H1 (cell line): ENCODE data around the gene NFKBIE. TPM values are rescaled to one million over a fixed set of nuclear protein-coding genes. Genes with fewer than 3 reads are reported as not detected.
A peak's percentile ranks its signal among the peaks of the same experiment; 100 is the strongest.

Experiments used
- CTCF ChIA-PET: fragments of 300-600 bp; sonication (Branson Sonifier 250); formaldehyde crosslinking; loops from one replicate; lab custom pipeline; 2021; ENCODE audit not compliant: partially characterized antibody; lab: Charles Lee
- POLR2A ChIA-PET: fragments of 300-600 bp; sonication (Branson Sonifier 250); formaldehyde crosslinking; loops from one replicate; lab custom pipeline; 2021; ENCODE audit warnings: inconsistent platforms; ENCODE audit not compliant: partially characterized antibody; lab: Charles Lee
- DNase-seq, 2 experiments: peaks; one replicate each; pipeline versions ENCODE4 v3.0.0 to v3.0.0-alpha.2; 2010 to 2022; ENCODE audit warnings: low spot score in 2 of 2, low read depth in 1 of 2, mixed read lengths in 1 of 2
- FAIRE-seq: peaks from 2 replicates; lab custom pipeline; 2011; peaks lifted over from hg19 to GRCh38; lab: Jason Lieb, UNC
- H2AFZ ChIP-seq: 2 replicates; pipeline ENCODE4 v1.8.1; 2012; ENCODE audit warnings: low read length, inconsistent platforms
- H2AK5ac ChIP-seq: 2 replicates; pipeline ENCODE4 v1.6.1; 2013; ENCODE audit warnings: low read depth, low read length
- H2BK120ac ChIP-seq: replicated peaks from 2 replicates; pipeline ENCODE3; 2013; ENCODE audit warnings: low read depth, low read length, inconsistent platforms
- H2BK12ac ChIP-seq: 2 replicates; pipeline ENCODE4 v1.6.1; 2013; ENCODE audit warnings: low read depth, low read length
- H2BK15ac ChIP-seq: 2 replicates; pipeline ENCODE4 v1.6.1; 2013; ENCODE audit warnings: low read length
- H2BK20ac ChIP-seq: 2 replicates; pipeline ENCODE4 v1.6.1; 2013; ENCODE audit warnings: low read length
- H2BK5ac ChIP-seq: 2 replicates; pipeline ENCODE4 v1.6.1; 2013; ENCODE audit warnings: low read depth, low read length
- H3K14ac ChIP-seq: 2 replicates; pipeline ENCODE4 v1.6.1; 2013; ENCODE audit warnings: inconsistent platforms; ENCODE audit not compliant: insufficient read length
- H3K18ac ChIP-seq: 2 replicates; pipeline ENCODE4 v1.6.1; 2013; ENCODE audit warnings: low read length; ENCODE audit errors: extremely low read depth
- H3K23ac ChIP-seq: 2 replicates; pipeline ENCODE4 v1.6.1; 2013; ENCODE audit warnings: inconsistent platforms; ENCODE audit not compliant: insufficient read length
- H3K23me2 ChIP-seq: 2 replicates; pipeline ENCODE4 v1.6.1; 2013; ENCODE audit warnings: low read depth, low read length
- H3K27ac ChIP-seq: 2 replicates; pipeline ENCODE4 v1.6.1; 2011; ENCODE audit warnings: low read depth, low read length, inconsistent platforms
- H3K27me3 ChIP-seq, 4 experiments: replicated peaks in 1 of 4; 1 replicate in 1 of 4; 2 replicates in 3 of 4; pipeline versions ENCODE4 v1.6.1 to v1.8.1; 2011 to 2013; ENCODE audit warnings: low read length in 3 of 4, mild to moderate bottlenecking in 3 of 4, inconsistent platforms in 2 of 4, mixed read lengths in 2 of 4, moderate library complexity in 1 of 4; ENCODE audit not compliant: control insufficient read depth in 3 of 4, insufficient read depth in 3 of 4; ENCODE audit errors: extremely low read depth in 1 of 4
- H3K36me3 ChIP-seq, 4 experiments: 2 replicates each; pipeline versions ENCODE4 v1.6.1 to v1.8.1; 2011 to 2013; ENCODE audit warnings: mild to moderate bottlenecking in 4 of 4, low read length in 3 of 4, moderate library complexity in 2 of 4, control low read depth in 1 of 4, inconsistent platforms in 1 of 4; ENCODE audit not compliant: insufficient read depth in 4 of 4, control insufficient read depth in 2 of 4
- H3K4ac ChIP-seq: replicated peaks from 2 replicates; pipeline ENCODE3; 2013; ENCODE audit warnings: low read length, low read depth, mixed read lengths, inconsistent platforms; ENCODE audit not compliant: insufficient read length
- H3K4me1 ChIP-seq, 4 experiments: replicated peaks in 1 of 4; 1 replicate in 1 of 4; 2 replicates in 3 of 4; pipeline versions ENCODE4 v1.6.1 to v1.8.1; 2011 to 2013; ENCODE audit warnings: low read length in 3 of 4, inconsistent platforms in 2 of 4, mixed read lengths in 1 of 4; ENCODE audit not compliant: insufficient read depth in 4 of 4, control insufficient read depth in 3 of 4
- H3K4me2 ChIP-seq, 2 experiments: 2 replicates each; pipeline versions ENCODE4 v1.6.1 to v1.8.1; 2011 to 2013; ENCODE audit warnings: low read depth in 2 of 2, low read length in 2 of 2, control low read depth in 1 of 2, inconsistent platforms in 1 of 2, mild to moderate bottlenecking in 1 of 2; ENCODE audit not compliant: insufficient read depth in 1 of 2
- H3K4me3 ChIP-seq, 4 experiments: fragments of 200-600, 300-600 bp in 1 of 4; sonication (generic), shearing (Covaris generic), sonication (Bioruptor Twin) in 1 of 4; 2 replicates each; pipeline versions ENCODE4 v1.5.1 to v1.8.1; 2011 to 2016; ENCODE audit warnings: low read length in 4 of 4, low read depth in 3 of 4, control low read depth in 2 of 4, inconsistent platforms in 2 of 4, mild to moderate bottlenecking in 2 of 4, mixed read lengths in 1 of 4, moderate library complexity in 1 of 4; ENCODE audit not compliant: insufficient read depth in 2 of 4; ENCODE audit errors: extremely low read depth in 1 of 4
- H3K56ac ChIP-seq: replicated peaks from 2 replicates; pipeline ENCODE3; 2013; ENCODE audit warnings: low read depth, mild to moderate bottlenecking, mixed read lengths, low read length, inconsistent platforms; ENCODE audit not compliant: insufficient read length
- H3K79me1 ChIP-seq: 2 replicates; pipeline ENCODE4 v1.6.1; 2013; ENCODE audit warnings: low read depth, low read length, control low read depth
- H3K79me2 ChIP-seq, 2 experiments: 2 replicates each; pipeline versions ENCODE4 v1.6.1 to v1.8.1; 2012 to 2013; ENCODE audit warnings: low read length in 2 of 2, mild to moderate bottlenecking in 2 of 2, inconsistent platforms in 1 of 2; ENCODE audit not compliant: insufficient read depth in 2 of 2, control insufficient read depth in 1 of 2
- H3K9ac ChIP-seq, 4 experiments: replicated peaks in 1 of 4; 1 replicate in 1 of 4; 2 replicates in 3 of 4; pipeline versions ENCODE4 v1.6.1 to v1.8.1; 2011 to 2013; ENCODE audit warnings: low read depth in 3 of 4, low read length in 3 of 4, control low read depth in 2 of 4, mild to moderate bottlenecking in 2 of 4, moderate library complexity in 2 of 4, inconsistent platforms in 1 of 4; ENCODE audit errors: extremely low read depth in 1 of 4
- H3K9me3 ChIP-seq, 2 experiments: 2 replicates each; pipeline versions ENCODE4 v1.6.1 to v1.8.1; 2012 to 2013; ENCODE audit warnings: mild to moderate bottlenecking in 2 of 2, moderate library complexity in 2 of 2, control low read depth in 1 of 2, inconsistent platforms in 1 of 2, low read depth in 1 of 2, low read length in 1 of 2, mixed read lengths in 1 of 2; ENCODE audit not compliant: insufficient read depth in 2 of 2
- H4K20me1 ChIP-seq, 2 experiments: replicated peaks in 1 of 2; 2 replicates each; pipeline versions ENCODE3 to v1.8.1; 2011 to 2013; ENCODE audit warnings: inconsistent platforms in 2 of 2, low read length in 2 of 2, mild to moderate bottlenecking in 1 of 2; ENCODE audit not compliant: insufficient read depth in 2 of 2, control insufficient read depth in 1 of 2
- H4K5ac ChIP-seq: 2 replicates; pipeline ENCODE4 v1.6.1; 2013; ENCODE audit warnings: low read length, low read depth, mixed read lengths, inconsistent platforms; ENCODE audit not compliant: insufficient read length
- H4K8ac ChIP-seq: 2 replicates; pipeline ENCODE4 v1.8.0; 2013; ENCODE audit warnings: mild to moderate bottlenecking, moderate library complexity, low read length, inconsistent platforms; ENCODE audit not compliant: insufficient read depth; ENCODE audit errors: extremely low read depth
- H4K91ac ChIP-seq: replicated peaks from 2 replicates; pipeline ENCODE3; 2013; ENCODE audit warnings: low read length, mixed read lengths, inconsistent platforms; ENCODE audit not compliant: insufficient read length
- CREB1 ChIP-seq: IDR thresholded peaks from 2 replicates; pipeline ENCODE4 v1.6.1; 2012; ENCODE audit warnings: inconsistent platforms
- whole genome bisulfite sequencing, 2 experiments: shearing (Covaris generic) in 1 of 2; methylation state at CpG; one replicate each; pipeline versions ENCODE4 v1.1.6 to v1.1.7; 2013 to 2015; ENCODE audit warnings: low lambda C conversion rate in 2 of 2, mixed read lengths in 2 of 2, inconsistent platforms in 1 of 2, low coverage in 1 of 2, missing lambda C conversion rate in 1 of 2; ENCODE audit not compliant: insufficient replicate concordance in 2 of 2, insufficient coverage in 1 of 2, insufficient read length in 1 of 2; ENCODE audit errors: extremely low coverage in 1 of 2, missing lambda C conversion rate in 1 of 2; 5-methylcytosine and 5-hydroxymethylcytosine counted together
- polyA plus RNA-seq, 7 experiments: library from polyadenylated mRNA; depleted of rRNA in 3 of 7; stranded (reverse) in 5 of 7; unstranded in 2 of 7; fragments of >200 nt in 5 of 7; fragments of 200-250 nt in 2 of 7; gene quantifications; 1 replicate in 5 of 7; 2 replicates in 1 of 7; 4 replicates in 1 of 7; pipeline versions ENCODE4 v1.2.1 to v1.2.3, GENCODE V29; 2011 to 2013; ENCODE audit warnings: missing spikeins in 2 of 7, mixed read lengths in 2 of 7
- total RNA-seq: library from RNA; stranded (reverse); fragmentation: NEBNext Ultra II Directional; extraction: Animal tissue kit (Norgen Biotek cat#: 25700); gene quantifications from 2 replicates; pipeline ENCODE4 v1.2.1, GENCODE V29; 2021
- TF ChIP-seq, protein P1 (sequence below): IDR thresholded peaks from 2 replicates; pipeline ENCODE4 v1.6.1; 2012; ENCODE audit warnings: inconsistent platforms

Gene NFKBIE
- total and polyA plus RNA-seq, 2 of the 8 experiments (the other 6 are each of a cell fraction or from before 2014, with no cell fraction given): 13.5 to 19.2 TPM

GRCh38 chr6:44219815-44220784 lies 45.3 kb downstream of the NFKBIE start:
- H4K20me1 ChIP-seq: peaks cover 6 to 8% of the 10 kb centered on the region in 2 experiments
- H3K9ac ChIP-seq: no peak overlapping the region
- H3K18ac ChIP-seq: peak overlapping the region; percentile 74; the same call in 1 of the 2 replicates
- H2AK5ac ChIP-seq: 0 out of 2 replicates have a peak overlapping the region, but pooled peaks have one; percentile 87
- H4K91ac ChIP-seq: peak overlapping the region; percentile 93
- no peak overlapping the region for H3K4ac ChIP-seq
- H4K5ac ChIP-seq: no peak overlapping the region
- peak overlapping the region; percentile 36 for H2BK120ac ChIP-seq
- no peaks in the 10 kb centered on the region; the same call in 1 of the 2 replicates for H3K79me1 ChIP-seq
- ChIA-PET POLR2A (interaction anchor here (0.6 to 21.0 kb wide), 17 partner anchors 8 to 185 kb away, joined by 3 to 477 read pairs (median 6); partner anchors contain the start of gene HSP90AB1), CTCF (interaction anchor here (0.6 to 19.4 kb wide), 8 partner anchors 11 to 495 kb away, joined by 3 to 287 read pairs (median 4); no protein-coding TSS in a partner anchor)
- no peak overlapping the region; the same call in 1 of the 2 replicates for H4K8ac ChIP-seq
- H3K4me2 ChIP-seq: peak overlapping the region; percentile 35 to 80
- no peaks in the 10 kb centered on the region for H3K9me3 ChIP-seq
- no peak overlapping the region for H3K14ac ChIP-seq
- H2BK15ac ChIP-seq: no peak overlapping the region
- H3K4me1 ChIP-seq: peaks cover 28 to 57% (median 36%) of the 10 kb centered on the region in 4 experiments
- H2BK20ac ChIP-seq: peak overlapping the region; percentile 94; the same call in 1 of the 2 replicates
- H3K4me3 ChIP-seq: peak overlapping the region; percentile 34 to 53 (median 41); a peak in 7 of 8 replicates
- H2AFZ ChIP-seq: no peak overlapping the region
- FAIRE-seq: no peak
- no peak for DNase-seq
- TF ChIP-seq CREB1: no peak
- TF ChIP-seq, protein P1, sequence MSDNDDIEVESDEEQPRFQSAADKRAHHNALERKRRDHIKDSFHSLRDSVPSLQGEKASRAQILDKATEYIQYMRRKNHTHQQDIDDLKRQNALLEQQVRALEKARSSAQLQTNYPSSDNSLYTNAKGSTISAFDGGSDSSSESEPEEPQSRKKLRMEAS: 0 out of 2 replicates have a peak, but pooled peaks have one; percentile 0
- H2BK12ac ChIP-seq: peak overlapping the region; percentile 93
- H3K79me2 ChIP-seq: peaks cover 6 to 12% of the 10 kb centered on the region in 2 experiments; a peak in 3 of 4 replicates
- peaks cover 16% of the 10 kb centered on the region for H3K23me2 ChIP-seq
- H2BK5ac ChIP-seq: peak overlapping the region; percentile 83; the same call in 1 of the 2 replicates
- H3K23ac ChIP-seq: no peak overlapping the region
- H3K56ac ChIP-seq: no peak overlapping the region
- no peaks in the 10 kb centered on the region for H3K36me3 ChIP-seq
- H3K27me3 ChIP-seq: no peaks in the 10 kb centered on the region
- 74% methylated on average over 15 of the region's 28 CpGs; no CpG with 5 or more reads in 1 of the 2 experiments for WGBS, 2 experiments
- peak overlapping the region; percentile 45; the same call in 1 of the 2 replicates for H3K27ac ChIP-seq
